ENCODE measurements around the gene KRTAP4-7. TPM values are rescaled to one million over a fixed set of nuclear protein-coding genes. Genes with fewer than 3 reads are reported as not detected.
"Not testable (repeated sequence)": the region's sequence is repeated elsewhere in the genome, so short reads cannot be mapped to it uniquely, and the experiment has no call there.

The KRTAP4-7 gene
- total RNA-seq, 1 donor from 2014 or later, result not detected

DNA sequence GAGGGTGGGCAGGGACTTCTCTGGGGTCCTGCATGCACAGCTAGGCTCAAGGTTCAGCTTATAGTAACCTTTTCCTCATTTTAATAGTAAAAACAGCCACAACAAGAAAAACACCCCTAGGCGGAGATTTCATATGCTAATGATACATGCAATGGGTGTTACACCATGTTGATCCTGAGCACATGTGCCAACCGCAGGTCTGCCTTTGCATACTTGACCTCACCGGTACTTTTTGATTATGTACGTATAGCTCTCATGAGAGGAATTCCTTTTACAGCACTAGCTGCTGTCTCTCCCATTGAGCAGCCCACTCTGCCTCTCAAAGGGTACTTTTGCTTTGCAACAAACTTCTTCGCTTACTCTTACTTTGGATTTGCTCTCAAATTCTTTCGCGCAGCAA is 12.1 kb downstream of the KRTAP4-7 start:
- H3K36me3 Mint-ChIP-seq (ENCODE audit: low read depth, unreplicated experiment), result no peaks in the 10 kb centered on the region
- H3K27ac Mint-ChIP-seq (ENCODE audit: unreplicated experiment), result no peak overlapping the region
- no peaks in the 10 kb centered on the region for H3K4me1 Mint-ChIP-seq (ENCODE audit: unreplicated experiment)
- no peaks in the 10 kb centered on the region for H3K9me3 Mint-ChIP-seq (ENCODE audit: unreplicated experiment)
- no peaks in the 10 kb centered on the region for H3K27me3 Mint-ChIP-seq (ENCODE audit: unreplicated experiment)
- TF ChIP-seq, protein P1, sequence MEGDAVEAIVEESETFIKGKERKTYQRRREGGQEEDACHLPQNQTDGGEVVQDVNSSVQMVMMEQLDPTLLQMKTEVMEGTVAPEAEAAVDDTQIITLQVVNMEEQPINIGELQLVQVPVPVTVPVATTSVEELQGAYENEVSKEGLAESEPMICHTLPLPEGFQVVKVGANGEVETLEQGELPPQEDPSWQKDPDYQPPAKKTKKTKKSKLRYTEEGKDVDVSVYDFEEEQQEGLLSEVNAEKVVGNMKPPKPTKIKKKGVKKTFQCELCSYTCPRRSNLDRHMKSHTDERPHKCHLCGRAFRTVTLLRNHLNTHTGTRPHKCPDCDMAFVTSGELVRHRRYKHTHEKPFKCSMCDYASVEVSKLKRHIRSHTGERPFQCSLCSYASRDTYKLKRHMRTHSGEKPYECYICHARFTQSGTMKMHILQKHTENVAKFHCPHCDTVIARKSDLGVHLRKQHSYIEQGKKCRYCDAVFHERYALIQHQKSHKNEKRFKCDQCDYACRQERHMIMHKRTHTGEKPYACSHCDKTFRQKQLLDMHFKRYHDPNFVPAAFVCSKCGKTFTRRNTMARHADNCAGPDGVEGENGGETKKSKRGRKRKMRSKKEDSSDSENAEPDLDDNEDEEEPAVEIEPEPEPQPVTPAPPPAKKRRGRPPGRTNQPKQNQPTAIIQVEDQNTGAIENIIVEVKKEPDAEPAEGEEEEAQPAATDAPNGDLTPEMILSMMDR (IDR thresholded peaks at IDR 0.05; ENCODE audit: unreplicated experiment), result no peak
- no peak overlapping the region for H3K4me3 Mint-ChIP-seq (ENCODE audit: unreplicated experiment)
- no peak for DNase-seq (ENCODE audit: low spot score)

GRCh38 chr17:41098042-41098441 is 14.1 kb downstream of the KRTAP4-7 start, which contains the start of gene KRTAP4-8:
Gene KRTAP4-8, minus strand, starts transcription at chr17:41098142. Its CDS starts 58 bp downstream, at chr17:41098084.
- TF ChIP-seq, protein P1 (IDR thresholded peaks at IDR 0.05; ENCODE audit: unreplicated experiment), result no peak
- DNase-seq (ENCODE audit: low spot score), result no peak
- Mint-ChIP-seq H3K9me3 (ENCODE audit: unreplicated experiment) (no peaks in the 10 kb centered on the region), H3K36me3 (ENCODE audit: low read depth, unreplicated experiment) (no peaks in the 10 kb centered on the region), H3K4me1 (ENCODE audit: unreplicated experiment) (no peaks in the 10 kb centered on the region), H3K4me3 (ENCODE audit: unreplicated experiment) (no peak within 1 kb of the TSS), H3K27ac (ENCODE audit: unreplicated experiment) (no peak within 1 kb of the TSS), H3K27me3 (ENCODE audit: unreplicated experiment) (no peaks in the 10 kb centered on the region)

DNA sequence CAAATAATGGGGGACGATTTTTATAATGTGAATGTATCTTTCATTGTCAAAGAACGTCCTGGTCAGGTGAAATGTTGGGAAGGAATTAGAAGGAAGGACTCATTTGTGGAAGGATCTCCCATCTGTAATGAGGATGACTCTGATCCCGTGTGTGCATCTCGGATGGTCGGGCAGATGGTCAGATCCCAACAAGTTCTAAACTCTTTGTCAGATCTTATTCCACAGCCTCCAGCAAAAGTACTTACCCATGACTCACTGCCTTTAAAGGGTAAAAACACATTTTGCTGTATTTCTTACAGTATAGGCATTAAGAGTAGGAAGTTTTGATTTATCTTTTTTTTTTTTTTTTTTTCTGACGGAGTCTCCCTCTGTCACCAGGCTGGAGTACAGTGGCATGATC is 14.5 kb downstream of the KRTAP4-7 start:
- Mint-ChIP-seq H3K4me1 (ENCODE audit: unreplicated experiment) (no peaks in the 10 kb centered on the region), H3K4me3 (ENCODE audit: unreplicated experiment) (no peak overlapping the region), H3K27me3 (ENCODE audit: unreplicated experiment) (no peaks in the 10 kb centered on the region), H3K27ac (ENCODE audit: unreplicated experiment) (no peak overlapping the region), H3K36me3 (ENCODE audit: low read depth, unreplicated experiment) (no peaks in the 10 kb centered on the region), H3K9me3 (ENCODE audit: unreplicated experiment) (no peaks in the 10 kb centered on the region)
- DNase-seq (ENCODE audit: low spot score), result no peak
- TF ChIP-seq, protein P1 (IDR thresholded peaks at IDR 0.05; ENCODE audit: unreplicated experiment), result no peak

DNA sequence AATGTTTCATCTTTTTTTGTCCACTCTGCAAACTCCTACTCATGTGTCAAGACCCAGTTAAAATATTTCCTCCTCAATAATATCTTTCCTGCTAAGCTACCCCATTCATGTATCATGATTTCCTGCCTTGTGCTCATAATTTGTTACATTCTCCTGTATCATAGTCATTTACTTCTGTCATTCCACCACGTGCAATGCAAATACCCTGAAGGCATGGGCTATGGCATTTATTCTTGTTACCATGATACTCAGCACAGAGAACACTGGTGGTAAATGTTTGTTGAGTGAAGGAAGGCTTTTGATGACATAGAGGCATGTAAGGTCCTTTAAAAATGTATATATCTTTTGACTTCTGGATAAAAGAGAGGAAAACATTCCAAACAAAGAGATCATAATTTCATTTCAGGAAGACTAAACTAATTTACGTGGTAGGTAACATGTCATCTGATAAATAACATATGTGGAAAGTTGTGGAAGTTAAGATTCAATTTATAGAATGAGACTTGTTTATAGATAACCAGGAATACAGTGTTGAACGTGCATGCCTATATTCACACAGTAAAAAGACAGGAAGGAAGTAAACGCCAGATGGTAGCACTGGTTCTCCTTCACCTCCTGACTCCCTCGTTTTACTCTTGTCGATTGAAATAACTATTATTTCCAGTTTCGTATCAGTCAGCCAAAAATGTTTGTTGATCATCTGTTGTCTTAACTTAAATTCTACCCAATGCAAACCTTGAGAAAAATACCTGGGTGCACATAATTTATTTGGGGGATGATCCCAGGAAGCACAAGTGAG is 15.9 kb downstream of the KRTAP4-7 start:
- H3K27me3 Mint-ChIP-seq (ENCODE audit: unreplicated experiment); DNase-seq (ENCODE audit: low spot score); H3K36me3 Mint-ChIP-seq (ENCODE audit: low read depth, unreplicated experiment); H3K27ac Mint-ChIP-seq (ENCODE audit: unreplicated experiment); H3K9me3 Mint-ChIP-seq (ENCODE audit: unreplicated experiment); H3K4me1 Mint-ChIP-seq (ENCODE audit: unreplicated experiment); H3K4me3 Mint-ChIP-seq (ENCODE audit: unreplicated experiment): not testable (repeated sequence)

DNA sequence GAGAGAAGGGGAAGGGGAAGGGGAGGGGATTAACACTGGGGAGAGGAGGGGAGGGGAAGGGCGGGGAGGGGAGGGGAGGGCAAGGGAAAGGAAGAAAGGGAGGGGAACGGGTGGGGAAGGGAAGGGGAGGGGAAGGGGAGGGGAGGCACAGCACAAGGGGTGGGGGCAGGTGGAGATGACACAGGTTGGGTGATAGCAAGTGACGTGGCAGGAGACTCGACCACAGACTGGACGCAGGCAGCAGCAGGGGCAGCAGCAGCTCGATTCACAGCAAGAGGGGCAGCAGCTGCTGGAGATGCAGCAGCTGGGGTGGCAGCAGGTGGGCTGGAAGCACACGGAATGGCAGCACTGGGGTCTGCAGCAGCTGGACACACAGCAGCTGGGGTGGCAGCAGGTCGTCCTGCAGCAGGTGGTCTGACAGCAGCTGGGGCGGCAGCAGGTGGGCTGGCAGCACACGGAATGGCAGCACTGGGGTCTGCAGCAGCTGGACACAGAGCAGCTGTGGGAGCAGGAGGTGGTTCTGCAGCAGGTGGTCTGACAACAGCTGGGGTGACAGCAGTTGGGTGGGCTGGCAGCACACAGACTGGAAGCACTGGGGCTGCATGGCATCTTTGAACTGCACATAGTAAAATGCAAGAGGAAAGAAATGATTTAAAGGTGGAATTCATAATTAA is 17.8 kb downstream of the KRTAP4-7 start, which contains the start of gene KRTAP4-16:
TSS of gene KRTAP4-16 (minus strand) at position 624 of the 674 bp plus-strand sequence. CDS start at position 624, 0 bp downstream.
- DNase-seq (ENCODE audit: low spot score), result no peak
- H3K4me3 Mint-ChIP-seq (ENCODE audit: unreplicated experiment), result no peak within 1 kb of the TSS
- H3K27ac Mint-ChIP-seq (ENCODE audit: unreplicated experiment), result no peak within 1 kb of the TSS
- no peaks in the 10 kb centered on the region for H3K4me1 Mint-ChIP-seq (ENCODE audit: unreplicated experiment)
- TF ChIP-seq, protein P1 (IDR thresholded peaks at IDR 0.05; ENCODE audit: unreplicated experiment), result no peak
- H3K27me3 Mint-ChIP-seq (ENCODE audit: unreplicated experiment), result no peaks in the 10 kb centered on the region
- no peaks in the 10 kb centered on the region for H3K9me3 Mint-ChIP-seq (ENCODE audit: unreplicated experiment)
- no peaks in the 10 kb centered on the region for H3K36me3 Mint-ChIP-seq (ENCODE audit: low read depth, unreplicated experiment)
